HCT116 (cell line): Measurements from ENCODE around the gene FZR1. TPM values are rescaled to one million over a fixed set of nuclear protein-coding genes. Genes with fewer than 3 reads are reported as not detected.

Experiments
- ATAC-seq: fragments of 200-7000 bp; cut with Tn5 transposase; 2 replicates; pipeline ENCODE4 v1.9.1; 2020; ENCODE audit warnings: mild to moderate bottlenecking, moderate library complexity
- BruUV-seq: library from RNA; stranded (reverse); fragments of 400-500 nt; replicated peaks from 2 replicates; lab custom pipeline; 2021; lab: Mats Ljungman, UMichigan
- CTCF ChIA-PET: fragments of 300-600 bp; sonication (Branson Sonifier 250); formaldehyde crosslinking; loops from one replicate; lab custom pipeline; 2021; ENCODE audit warnings: antibody characterized with exemption; lab: Charles Lee
- POLR2A ChIA-PET: fragments of 300-600, 350-600 bp; sonication (Branson Sonifier 250); formaldehyde crosslinking; loops from one replicate; lab custom pipeline; 2021; ENCODE audit warnings: antibody characterized with exemption; lab: Charles Lee
- RAD21 ChIA-PET, 2 experiments: fragments of 300-600 bp; sonication (Branson Sonifier 250); formaldehyde crosslinking; loops; one replicate each; lab custom pipeline; 2023; ENCODE audit warnings: low total read pairs in 2 of 2; ENCODE audit not compliant: uncharacterized antibody in 2 of 2, unreplicated experiment in 2 of 2, low non-redundant PET in 1 of 2; lab: Charles Lee
- DNase-seq: peaks from one replicate; pipeline ENCODE4 v3.0.0-alpha.2; 2010; ENCODE audit warnings: low read depth, low spot score
- H2AFZ ChIP-seq: fragments of 200-600 bp; shearing (Covaris generic), sonication (generic); 2 replicates; pipeline ENCODE4 v1.6.1; 2017; ENCODE audit warnings: low read depth, mixed run types, mixed read lengths, antibody characterized with exemption, low read length; ENCODE audit not compliant: poor library complexity, severe bottlenecking
- H3K27ac ChIP-seq: 2 replicates; pipeline ENCODE4 v1.5.1; 2012; ENCODE audit warnings: low read depth, low read length
- H3K27me3 ChIP-seq: fragments of 200-600 bp; sonication (generic); 2 replicates; pipeline ENCODE4 v1.6.1; 2016; ENCODE audit warnings: mixed run types, low read length, mixed read lengths; ENCODE audit not compliant: insufficient read depth
- H3K36me3 ChIP-seq, 2 experiments: fragments of 200-500 bp in 1 of 2; fragments of 200-600 bp in 1 of 2; sonication (Bioruptor generic) in 1 of 2; sonication (generic) in 1 of 2; 2 replicates each; pipeline versions ENCODE4 v1.5.1 to v1.6.1; 2014 to 2016; ENCODE audit warnings: low read length in 2 of 2, inconsistent platforms in 1 of 2, mixed read lengths in 1 of 2, mixed run types in 1 of 2; ENCODE audit not compliant: insufficient read depth in 2 of 2, control insufficient read depth in 1 of 2
- H3K4me1 ChIP-seq, 2 experiments: fragments of 200-600 bp in 1 of 2; sonication (generic) in 1 of 2; 2 replicates each; pipeline versions ENCODE4 v1.5.1 to v1.6.1; 2012 to 2017; ENCODE audit warnings: low read length in 2 of 2, inconsistent platforms in 1 of 2, mild to moderate bottlenecking in 1 of 2, mixed read lengths in 1 of 2, mixed run types in 1 of 2, moderate library complexity in 1 of 2; ENCODE audit not compliant: insufficient read depth in 2 of 2, control insufficient read depth in 1 of 2
- H3K4me2 ChIP-seq: fragments of 200-600 bp; sonication (generic); 2 replicates; pipeline ENCODE4 v1.6.1; 2017; ENCODE audit warnings: mixed run types, low read length, mixed read lengths
- H3K4me3 ChIP-seq, 2 experiments: fragments of 200-600 bp in 1 of 2; sonication (generic) in 1 of 2; replicated peaks in 1 of 2; 2 replicates each; pipeline ENCODE4 v1.5.1; 2011 to 2016; ENCODE audit warnings: low read length in 2 of 2, control low read depth in 1 of 2, low read depth in 1 of 2, mild to moderate bottlenecking in 1 of 2, mixed read lengths in 1 of 2, mixed run types in 1 of 2
- H3K79me2 ChIP-seq: fragments of 200-600 bp; sonication (generic); 2 replicates; pipeline ENCODE4 v1.6.1; 2017; ENCODE audit warnings: mild to moderate bottlenecking, mixed run types, low read length, moderate library complexity, mixed read lengths; ENCODE audit not compliant: insufficient read depth
- H3K9ac ChIP-seq: fragments of 200-600 bp; sonication (generic); 2 replicates; pipeline ENCODE4 v1.6.1; 2016; ENCODE audit warnings: low read length, mixed read lengths
- H3K9me2 ChIP-seq: fragments of 200-600 bp; sonication (generic), shearing (Covaris generic); 2 replicates; pipeline ENCODE4 v1.6.1; 2017; ENCODE audit warnings: mixed run types, mild to moderate bottlenecking, moderate library complexity; ENCODE audit not compliant: insufficient read depth
- H3K9me3 ChIP-seq, 2 experiments: fragments of 200-500 bp in 1 of 2; fragments of 200-600 bp in 1 of 2; sonication (Bioruptor generic) in 1 of 2; sonication (generic) in 1 of 2; 2 replicates each; pipeline ENCODE4 v1.6.1; 2014 to 2017; ENCODE audit warnings: low read length in 2 of 2, mixed read lengths in 2 of 2, inconsistent platforms in 1 of 2, low read depth in 1 of 2, mild to moderate bottlenecking in 1 of 2, mixed run types in 1 of 2, moderate library complexity in 1 of 2; ENCODE audit not compliant: control insufficient read depth in 1 of 2, insufficient read depth in 1 of 2
- H4K20me1 ChIP-seq: fragments of 200-600 bp; sonication (generic), shearing (Covaris generic); 2 replicates; pipeline ENCODE4 v1.6.1; 2017; ENCODE audit warnings: mixed run types, mild to moderate bottlenecking, moderate library complexity; ENCODE audit not compliant: insufficient read depth
- EGR1 ChIP-seq: IDR thresholded peaks from 2 replicates; pipeline ENCODE4 v1.6.1; 2012; ENCODE audit warnings: low read depth
- EZH2phosphoT487 ChIP-seq: fragments of 200-600 bp; IDR thresholded peaks from 2 replicates; pipeline ENCODE4 v1.6.1; 2018; ENCODE audit warnings: antibody characterized with exemption, borderline replicate concordance
- MAX ChIP-seq: IDR thresholded peaks from 2 replicates; pipeline ENCODE4 v1.6.1; 2012
- POLR2AphosphoS5 ChIP-seq: IDR thresholded peaks from 2 replicates; pipeline ENCODE4 v1.6.1; 2011; ENCODE audit warnings: mild to moderate bottlenecking, low read depth, low read length, moderate library complexity
- SP1 ChIP-seq: IDR thresholded peaks from 2 replicates; pipeline ENCODE4 v1.6.1; 2012; ENCODE audit warnings: low read depth
- SRF ChIP-seq: IDR thresholded peaks from 2 replicates; pipeline ENCODE4 v1.6.1; 2012; ENCODE audit warnings: low read depth
- ZFX ChIP-seq: fragments of 450-650 bp; IDR thresholded peaks from 2 replicates; pipeline ENCODE4 v1.6.1; 2017
- intact Hi-C: fragments of 100-400 bp; cut with micrococcal nuclease; formaldehyde crosslinking; loops from 2 replicates; pipeline ENCODE4 v1.10.0; 2022
- total RNA-seq: library from RNA; stranded (reverse); gene quantifications from one replicate; pipeline ENCODE4 v1.2.1, GENCODE V29; 2021; ENCODE audit not compliant: unreplicated experiment
- TF ChIP-seq, protein P1 (sequence below), 3 experiments: fragments of 200-600 bp in 1 of 3; sonication (generic) in 1 of 3; IDR thresholded peaks in 2 of 3; conservative IDR thresholded peaks in 1 of 3; 2 replicates each; pipeline ENCODE4 v1.5.1; 2012 to 2017; ENCODE audit warnings: low read depth in 2 of 3, low read length in 2 of 3, antibody characterized with exemption in 1 of 3, borderline replicate concordance in 1 of 3, control low read depth in 1 of 3, mild to moderate bottlenecking in 1 of 3, mixed read lengths in 1 of 3, mixed run types in 1 of 3, moderate library complexity in 1 of 3; ENCODE audit not compliant: insufficient read depth in 1 of 3

FZR1 gene
- total RNA-seq, 1 experiment from 2014 or later = 60.3 TPM

- peak within 1 kb of the TSS; percentile 93 for H3K27ac ChIP-seq
- DNase-seq (no peak), ATAC-seq (no peak)
- no peak within 1 kb of the TSS for H2AFZ ChIP-seq
- CTCF ChIA-PET = interaction anchor here (1.7 kb wide), 1 partner anchor 28 kb away, joined by 11 read pairs; no protein-coding TSS in a partner anchor
- no peaks in the 10 kb centered on the region for H3K27me3 ChIP-seq
- H3K4me2 ChIP-seq = peak within 1 kb of the TSS; percentile 98
- H3K9me3 ChIP-seq = no peaks in the 10 kb centered on the region
- H4K20me1 ChIP-seq = no peaks in the 10 kb centered on the region; the same call in 1 of the 2 replicates
- H3K36me3 ChIP-seq = peaks cover 3 to 21% of the 10 kb centered on the region in 2 experiments; a peak in 2 of 4 replicates
- peak within 1 kb of the TSS; percentile 94 to 98 for H3K4me3 ChIP-seq
- RAD21 ChIA-PET = no interaction called here
- TF ChIP-seq SP1 (no peak), MAX (0 out of 2 replicates have a peak, but pooled peaks have one; percentile 37), EZH2phosphoT487 (no peak), POLR2AphosphoS5 (peak; percentile 60; the same call in 1 of the 2 replicates), SRF (no peak)
- intact Hi-C loops = loop anchor here (10.0 kb wide), 1 partner anchor 632 kb away; no protein-coding TSS in a partner anchor
- POLR2A ChIA-PET = no interaction called here
- H3K9me2 ChIP-seq = no peaks in the 10 kb centered on the region
- BruUV-seq = no TSS peak
- peak within 1 kb of the TSS; percentile 100 for H3K9ac ChIP-seq
- peaks cover 24% of the 10 kb centered on the region; the same call in 1 of the 2 replicates for H3K79me2 ChIP-seq
- peaks cover 38 to 68% of the 10 kb centered on the region in 2 experiments for H3K4me1 ChIP-seq
Measured at GRCh38 chr19:3572855-3573161, 66.7 kb downstream of the FZR1 start, which contains the start of gene HMG20B. Gene HMG20B (plus strand): TSS chr19:3572944. CDS start chr19:3573310, 366 bp downstream.

GRCh38 chr19:3573162-3573857 is 67.2 kb downstream of the FZR1 start:
- H2AFZ ChIP-seq = no peak overlapping the region
- H3K9ac ChIP-seq = peak overlapping the region; percentile 100
- TF ChIP-seq, protein P1, sequence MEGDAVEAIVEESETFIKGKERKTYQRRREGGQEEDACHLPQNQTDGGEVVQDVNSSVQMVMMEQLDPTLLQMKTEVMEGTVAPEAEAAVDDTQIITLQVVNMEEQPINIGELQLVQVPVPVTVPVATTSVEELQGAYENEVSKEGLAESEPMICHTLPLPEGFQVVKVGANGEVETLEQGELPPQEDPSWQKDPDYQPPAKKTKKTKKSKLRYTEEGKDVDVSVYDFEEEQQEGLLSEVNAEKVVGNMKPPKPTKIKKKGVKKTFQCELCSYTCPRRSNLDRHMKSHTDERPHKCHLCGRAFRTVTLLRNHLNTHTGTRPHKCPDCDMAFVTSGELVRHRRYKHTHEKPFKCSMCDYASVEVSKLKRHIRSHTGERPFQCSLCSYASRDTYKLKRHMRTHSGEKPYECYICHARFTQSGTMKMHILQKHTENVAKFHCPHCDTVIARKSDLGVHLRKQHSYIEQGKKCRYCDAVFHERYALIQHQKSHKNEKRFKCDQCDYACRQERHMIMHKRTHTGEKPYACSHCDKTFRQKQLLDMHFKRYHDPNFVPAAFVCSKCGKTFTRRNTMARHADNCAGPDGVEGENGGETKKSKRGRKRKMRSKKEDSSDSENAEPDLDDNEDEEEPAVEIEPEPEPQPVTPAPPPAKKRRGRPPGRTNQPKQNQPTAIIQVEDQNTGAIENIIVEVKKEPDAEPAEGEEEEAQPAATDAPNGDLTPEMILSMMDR (IDR thresholded peaks at IDR 0.05 in 2 of 3, conservative IDR thresholded peaks at IDR 0.05 in 1 of 3; ENCODE audit: borderline replicate concordance in 1 of 3, insufficient read depth in 1 of 3, low read depth in 2 of 3, low read length in 2 of 3) = no peak
- TF ChIP-seq SP1 (no peak), POLR2AphosphoS5 (peak; percentile 2; the same call in 1 of the 2 replicates), ZFX (peak; percentile 51; the same call in 1 of the 2 replicates), EGR1 (no peak)
- intact Hi-C loops = loop anchor here (10.0 kb wide), 1 partner anchor 631 kb away; no protein-coding TSS in a partner anchor
- H3K36me3 ChIP-seq = peaks cover 3 to 21% of the 10 kb centered on the region in 2 experiments; a peak in 2 of 4 replicates
- DNase-seq = no peak
- peak; percentile 7 for ATAC-seq
- no peaks in the 10 kb centered on the region for H3K9me2 ChIP-seq
- peak overlapping the region; percentile 98 for H3K4me2 ChIP-seq
- CTCF ChIA-PET = interaction anchor here (1.7 kb wide), 1 partner anchor 28 kb away, joined by 11 read pairs; no protein-coding TSS in a partner anchor
- BruUV-seq = no TSS peak
- peaks cover 33 to 68% of the 10 kb centered on the region in 2 experiments for H3K4me1 ChIP-seq
- H3K27me3 ChIP-seq = no peaks in the 10 kb centered on the region
- RAD21 ChIA-PET = interaction anchor here (0.6 to 1.0 kb wide), 3 partner anchors 28 to 779 kb away, joined by 3 to 5 read pairs (median 4); no protein-coding TSS in a partner anchor
- H3K27ac ChIP-seq = peak overlapping the region; percentile 93
- no peaks in the 10 kb centered on the region; the same call in 1 of the 2 replicates for H4K20me1 ChIP-seq
- no peaks in the 10 kb centered on the region for H3K9me3 ChIP-seq
- peak overlapping the region; percentile 94 to 98 for H3K4me3 ChIP-seq
- POLR2A ChIA-PET = interaction anchor here (1.2 to 1.4 kb wide), 3 partner anchors 12 to 72 kb away, joined by 3 to 5 read pairs (median 5); partner anchors contain the start of gene DOHH
- peaks cover 24% of the 10 kb centered on the region; the same call in 1 of the 2 replicates for H3K79me2 ChIP-seq
